Measurements from ENCODE around the gene SAMM50. TPM values are rescaled to one million over a fixed set of nuclear protein-coding genes. Genes with fewer than 3 reads are reported as not detected.

SAMM50 gene
- total RNA-seq: 10 to 100 TPM; 58.1 to 90.6 (median 74.1) TPM
- polyA plus RNA-seq: 10 to 100 TPM; 15.3 to 47.6 TPM
- long read RNA-seq, donor 1, transcript SAMM50-201 (15 exons, 1,717 nt): major isoform, 120 of 162 reads
- long read RNA-seq, donor 1, partial matches to known transcripts: 39 of 162 reads
- long read RNA-seq, donor 1, other reads (novel, unspliced or antisense): 3 of 162 reads
- long read RNA-seq, donor 2, transcript SAMM50-201 (15 exons, 1,717 nt): major isoform, 128 of 222 reads
- long read RNA-seq, donor 2, partial matches to known transcripts: 81 of 222 reads
- long read RNA-seq, donor 2, other reads (novel, unspliced or antisense): 11 of 222 reads
- long read RNA-seq, donor 3, transcript SAMM50-201 (15 exons, 1,717 nt): major isoform, 374 of 461 reads
- long read RNA-seq, donor 3, partial matches to known transcripts: 66 of 461 reads
- long read RNA-seq, donor 3, other reads (novel, unspliced or antisense): 18 of 461 reads

DNA sequence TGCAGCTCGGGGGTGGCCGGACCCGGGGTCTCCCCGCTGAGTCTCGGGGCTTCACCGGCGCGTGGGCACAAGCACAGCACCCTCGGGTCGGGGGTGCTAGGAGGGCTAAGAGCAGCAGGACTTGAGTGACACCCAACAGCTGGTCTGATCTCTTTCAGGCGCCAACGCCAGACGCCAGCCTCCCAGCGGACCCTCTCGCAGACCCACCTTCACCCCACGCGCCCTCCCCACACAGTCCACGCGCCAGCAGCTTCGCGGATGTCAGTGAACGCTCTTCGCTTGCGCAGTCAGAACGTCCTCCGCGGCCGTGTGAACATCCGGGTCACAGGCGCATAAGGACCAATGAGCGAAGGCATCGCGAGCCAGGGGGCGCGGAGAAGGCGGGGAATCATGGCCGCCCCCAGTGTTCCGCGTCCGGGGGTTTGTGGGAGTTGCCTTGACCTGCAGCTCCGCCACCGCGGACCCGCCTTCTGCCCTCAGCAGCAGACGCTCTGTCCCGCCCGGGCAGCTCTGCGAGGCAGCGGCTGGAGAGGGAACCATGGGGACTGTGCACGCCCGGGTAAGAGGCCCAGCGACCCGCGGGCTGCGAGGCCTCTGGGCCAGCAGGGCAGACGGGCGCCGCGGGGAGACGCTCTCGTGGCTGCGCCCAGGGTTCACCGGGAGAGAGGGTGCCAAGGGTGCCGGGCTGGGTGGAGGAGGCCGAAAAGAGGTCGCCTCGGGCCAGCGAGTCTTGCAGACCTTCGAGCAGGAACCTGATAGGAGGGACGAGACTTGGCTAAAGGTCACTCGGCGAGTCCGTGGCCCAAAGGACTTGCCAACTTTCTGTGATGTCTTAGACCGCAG is at the start of gene SAMM50:
Gene SAMM50, plus strand, starts transcription at position 403 of the 843 bp plus-strand sequence. Its CDS starts 136 bp downstream, at position 539.
- Histone ChIP-seq H3K9me3 (no peaks in the 10 kb centered on the region), H3K4me3 (peak within 1 kb of the TSS; percentile 71 to 98 (median 92)), H3K36me3 (peaks cover 0 to 6% (median 0%) of the 10 kb centered on the region in 9 donors), H3K4me1 (peaks cover 11 to 37% (median 35%) of the 10 kb centered on the region in 9 donors), H3K27ac (peak within 1 kb of the TSS; percentile 61 to 95 (median 90)), H3K27me3 (peaks cover 0 to 10% (median 0%) of the 10 kb centered on the region in 7 donors)
- DNase-seq: peak; percentile 93
- WGBS, 2 donors: 0% methylated on average over 68 to 74 of the region's 74 CpGs
- TF ChIP-seq, protein P1, sequence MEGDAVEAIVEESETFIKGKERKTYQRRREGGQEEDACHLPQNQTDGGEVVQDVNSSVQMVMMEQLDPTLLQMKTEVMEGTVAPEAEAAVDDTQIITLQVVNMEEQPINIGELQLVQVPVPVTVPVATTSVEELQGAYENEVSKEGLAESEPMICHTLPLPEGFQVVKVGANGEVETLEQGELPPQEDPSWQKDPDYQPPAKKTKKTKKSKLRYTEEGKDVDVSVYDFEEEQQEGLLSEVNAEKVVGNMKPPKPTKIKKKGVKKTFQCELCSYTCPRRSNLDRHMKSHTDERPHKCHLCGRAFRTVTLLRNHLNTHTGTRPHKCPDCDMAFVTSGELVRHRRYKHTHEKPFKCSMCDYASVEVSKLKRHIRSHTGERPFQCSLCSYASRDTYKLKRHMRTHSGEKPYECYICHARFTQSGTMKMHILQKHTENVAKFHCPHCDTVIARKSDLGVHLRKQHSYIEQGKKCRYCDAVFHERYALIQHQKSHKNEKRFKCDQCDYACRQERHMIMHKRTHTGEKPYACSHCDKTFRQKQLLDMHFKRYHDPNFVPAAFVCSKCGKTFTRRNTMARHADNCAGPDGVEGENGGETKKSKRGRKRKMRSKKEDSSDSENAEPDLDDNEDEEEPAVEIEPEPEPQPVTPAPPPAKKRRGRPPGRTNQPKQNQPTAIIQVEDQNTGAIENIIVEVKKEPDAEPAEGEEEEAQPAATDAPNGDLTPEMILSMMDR (IDR thresholded peaks at IDR 0.05): peak in 3 of 9 donors; percentile 12 to 22 (median 12)
- ATAC-seq: peak; percentile 96 to 99 (median 99)
- intact Hi-C loops (cut with DNase I): loop anchor here in 1 of 10 donors (10.0 kb wide), 1 partner anchor 140 kb away; the partner anchor contains the start of gene EFCAB6

DNA sequence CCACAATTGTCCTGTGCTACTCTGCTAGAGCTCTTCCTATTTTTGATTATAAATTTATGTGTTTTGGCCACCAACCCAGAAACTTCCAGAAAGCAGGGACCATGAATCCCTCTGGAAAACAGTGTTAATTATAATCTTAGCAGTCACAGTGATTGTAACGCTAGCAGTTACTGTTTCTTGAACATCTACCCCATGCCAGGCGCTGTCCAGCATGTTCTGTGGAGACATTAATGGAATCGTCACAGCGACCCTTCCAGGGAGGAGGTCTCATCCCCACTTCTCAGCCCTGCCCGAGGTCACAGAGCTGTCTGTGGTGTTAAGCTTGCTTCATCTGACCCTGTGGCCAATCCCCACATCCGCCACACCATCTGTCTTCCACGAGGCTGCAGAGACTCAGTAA is 49.6 kb upstream of the SAMM50 start:
- peaks cover 0 to 57% (median 22%) of the 10 kb centered on the region in 7 donors for H3K27me3 ChIP-seq
- H3K36me3 ChIP-seq: no peaks in the 10 kb centered on the region
- H3K27ac ChIP-seq: no peak overlapping the region
- no peak overlapping the region for H3K4me3 ChIP-seq
- H3K4me1 ChIP-seq: no peaks in the 10 kb centered on the region
- DNase-seq (no peak), ATAC-seq (no peak)
- TF ChIP-seq, protein P1 (IDR thresholded peaks at IDR 0.05): no peak
- H3K9me3 ChIP-seq: no peaks in the 10 kb centered on the region
- 45 to 48% methylated on average over 7 of the region's 7 CpGs for WGBS, 2 donors
- intact Hi-C loops (cut with DNase I): no loop called here

DNA sequence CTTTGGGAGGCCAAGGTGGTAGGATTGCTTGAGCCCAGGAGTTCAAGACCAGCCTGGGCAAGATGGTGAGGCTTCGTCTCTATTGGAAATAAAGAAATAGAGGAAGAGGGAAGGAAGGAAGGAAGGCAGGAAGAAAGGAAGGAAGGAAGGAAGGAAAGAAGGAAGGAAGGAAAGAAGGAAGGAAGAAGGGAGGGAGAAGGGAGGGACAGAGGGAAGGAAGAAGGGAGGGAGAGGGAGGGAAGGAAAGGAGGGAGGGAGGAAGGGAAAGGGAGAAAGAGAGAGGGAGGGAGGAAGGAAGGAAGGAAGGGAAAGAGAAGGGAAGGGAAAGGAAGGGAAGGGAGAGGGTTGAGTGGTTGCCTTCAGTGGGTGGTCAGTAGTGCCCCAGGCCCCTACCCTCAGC is 45.5 kb upstream of the SAMM50 start:
- Histone ChIP-seq H3K27me3 (peaks cover 0 to 33% (median 17%) of the 10 kb centered on the region in 7 donors), H3K9me3 (no peaks in the 10 kb centered on the region), H3K27ac (no peak overlapping the region), H3K4me1 (no peaks in the 10 kb centered on the region), H3K4me3 (no peak overlapping the region), H3K36me3 (no peaks in the 10 kb centered on the region)
- intact Hi-C loops (cut with DNase I): no loop called here
- ATAC-seq (no peak), DNase-seq (no peak)
- TF ChIP-seq, protein P1 (IDR thresholded peaks at IDR 0.05): no peak
- whole genome bisulfite sequencing, 2 donors: 79 to 82% methylated on average over 1 of the region's 1 CpG

DNA sequence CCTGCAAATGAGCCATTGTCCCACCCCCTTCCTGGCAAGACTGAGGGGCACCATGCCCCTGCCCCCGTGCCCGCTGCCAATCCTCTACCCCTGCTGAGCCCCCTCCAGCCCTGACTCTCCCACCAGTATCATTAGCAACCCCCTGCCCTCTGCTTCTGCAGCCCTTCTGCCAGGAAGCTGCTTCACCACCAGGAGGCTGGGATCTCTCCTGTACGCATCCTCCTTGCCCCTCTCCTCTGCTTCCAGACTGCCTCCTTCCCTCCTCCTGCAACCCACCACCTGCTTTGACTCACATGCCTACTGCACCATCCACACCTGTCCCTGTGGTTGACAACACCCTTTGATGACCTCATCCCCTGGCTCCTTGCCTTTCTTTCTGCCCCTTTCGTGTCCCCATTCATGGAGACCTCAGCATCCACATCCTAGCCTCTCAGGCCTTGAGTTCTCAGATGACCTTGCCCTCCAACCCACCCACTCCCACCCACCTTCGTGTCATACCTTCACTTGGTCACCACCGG is 45.0 kb upstream of the SAMM50 start:
- WGBS, 2 donors: 62 to 69% methylated on average over 6 of the region's 6 CpGs
- intact Hi-C loops (cut with DNase I): no loop called here
- Histone ChIP-seq H3K27ac (no peak overlapping the region), H3K4me3 (no peak overlapping the region), H3K9me3 (no peaks in the 10 kb centered on the region), H3K36me3 (no peaks in the 10 kb centered on the region), H3K4me1 (no peaks in the 10 kb centered on the region), H3K27me3 (peaks cover 0 to 32% (median 19%) of the 10 kb centered on the region in 7 donors)
- DNase-seq: no peak
- no peak for ATAC-seq
- TF ChIP-seq, protein P1 (IDR thresholded peaks at IDR 0.05): no peak
